ENCODE results near the gene CSGALNACT2. TPM values are rescaled to one million over a fixed set of nuclear protein-coding genes. Genes with fewer than 3 reads are reported as not detected.

Gene CSGALNACT2
- total RNA-seq, 1 experiment from 2014 or later, result 1.2 TPM

DNA sequence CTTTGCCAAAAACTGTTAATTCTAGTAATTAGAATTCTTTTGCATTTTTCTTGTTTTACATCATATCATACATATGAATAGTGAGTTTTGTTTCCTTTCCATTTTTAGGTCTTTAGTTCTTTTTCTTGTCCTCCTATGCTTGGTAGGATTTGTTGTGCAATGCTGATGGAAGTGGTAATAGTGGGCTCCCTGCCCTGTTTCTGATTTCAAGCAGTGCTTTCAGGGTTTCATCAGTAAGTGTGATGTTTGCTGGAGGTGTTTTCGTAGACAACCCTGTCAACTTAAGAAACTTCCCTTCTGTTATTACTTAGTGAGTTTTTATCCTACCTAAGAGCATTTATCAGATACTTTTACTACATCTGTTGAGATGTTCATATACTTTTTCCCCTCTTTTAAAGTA, 50.5 kb downstream of the CSGALNACT2 start:
- H3K4me3 ChIP-seq (ENCODE audit: insufficient read depth, low read depth, low read length), result no peak overlapping the region
- no peak for DNase-seq

GRCh38 chr10:43190289-43190688, 52.0 kb downstream of the CSGALNACT2 start:
- H3K4me3 ChIP-seq (ENCODE audit: insufficient read depth, low read depth, low read length), result no peak overlapping the region
- peaks cover 1% of the 10 kb centered on the region; the same call in 1 of the 2 replicates for H3K36me3 ChIP-seq (replicated peaks; ENCODE audit: control insufficient read depth, insufficient read depth, low read length)
- no peak for DNase-seq
- no peaks in the 10 kb centered on the region for H3K27me3 ChIP-seq (ENCODE audit: control insufficient read depth, insufficient read depth, low read length)

More for the DNA sequence above, 50.5 kb downstream of the CSGALNACT2 start:
- Histone ChIP-seq H3K36me3 (replicated peaks; ENCODE audit: control insufficient read depth, insufficient read depth, low read length) (no peaks in the 10 kb centered on the region), H3K27me3 (ENCODE audit: control insufficient read depth, insufficient read depth, low read length) (no peaks in the 10 kb centered on the region)

DNA sequence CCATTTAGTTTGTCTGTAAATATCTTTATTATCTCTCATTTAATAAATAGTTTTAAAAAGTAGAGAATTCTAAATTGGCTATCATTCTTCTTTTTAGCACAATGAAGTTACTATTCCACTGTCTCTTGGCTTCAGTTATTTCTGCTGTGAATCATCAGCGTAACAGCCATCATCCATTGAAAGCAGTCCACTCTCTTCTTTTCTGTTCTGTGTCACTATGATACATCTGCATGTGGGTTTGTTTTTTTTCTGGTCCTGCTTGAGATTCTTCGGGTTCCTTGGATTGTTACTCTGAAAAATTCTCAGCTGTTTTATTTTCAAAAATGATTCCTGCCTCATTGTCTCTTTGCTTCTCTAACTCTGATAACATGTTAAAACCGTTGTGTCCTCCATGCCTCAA, 52.5 kb downstream of the CSGALNACT2 start:
- no peak for DNase-seq
- H3K36me3 ChIP-seq (replicated peaks; ENCODE audit: control insufficient read depth, insufficient read depth, low read length), result peaks cover 1% of the 10 kb centered on the region; the same call in 1 of the 2 replicates
- no peaks in the 10 kb centered on the region for H3K27me3 ChIP-seq (ENCODE audit: control insufficient read depth, insufficient read depth, low read length)

DNA sequence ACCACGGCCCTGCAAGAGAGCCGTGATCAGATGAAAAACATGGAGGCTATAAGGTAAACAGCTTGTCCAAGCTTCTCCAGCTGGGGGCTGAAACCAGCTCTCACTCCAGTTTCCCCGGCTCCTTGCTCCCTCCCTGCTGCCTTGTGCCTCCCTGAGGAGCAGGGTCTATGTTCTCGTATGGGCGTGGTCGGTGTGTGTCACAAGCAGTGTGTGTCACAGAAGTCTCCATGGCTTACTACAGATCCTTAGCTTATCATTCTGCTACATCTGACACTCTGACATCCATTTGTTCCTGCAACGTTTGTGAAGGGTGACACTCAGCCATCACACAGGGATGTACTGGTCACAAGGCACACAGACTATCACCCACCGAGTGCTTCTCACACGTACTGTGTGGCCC, 54.6 kb downstream of the CSGALNACT2 start:
- no peak overlapping the region for H3K4me3 ChIP-seq (ENCODE audit: insufficient read depth, low read depth, low read length)
- H3K36me3 ChIP-seq (replicated peaks; ENCODE audit: control insufficient read depth, insufficient read depth, low read length), result peaks cover 13% of the 10 kb centered on the region
- peak; percentile 39 for DNase-seq
- H3K27me3 ChIP-seq (ENCODE audit: control insufficient read depth, insufficient read depth, low read length), result no peaks in the 10 kb centered on the region

More for the DNA sequence above, 52.5 kb downstream of the CSGALNACT2 start:
- no peak overlapping the region for H3K4me3 ChIP-seq (ENCODE audit: insufficient read depth, low read depth, low read length)

DNA sequence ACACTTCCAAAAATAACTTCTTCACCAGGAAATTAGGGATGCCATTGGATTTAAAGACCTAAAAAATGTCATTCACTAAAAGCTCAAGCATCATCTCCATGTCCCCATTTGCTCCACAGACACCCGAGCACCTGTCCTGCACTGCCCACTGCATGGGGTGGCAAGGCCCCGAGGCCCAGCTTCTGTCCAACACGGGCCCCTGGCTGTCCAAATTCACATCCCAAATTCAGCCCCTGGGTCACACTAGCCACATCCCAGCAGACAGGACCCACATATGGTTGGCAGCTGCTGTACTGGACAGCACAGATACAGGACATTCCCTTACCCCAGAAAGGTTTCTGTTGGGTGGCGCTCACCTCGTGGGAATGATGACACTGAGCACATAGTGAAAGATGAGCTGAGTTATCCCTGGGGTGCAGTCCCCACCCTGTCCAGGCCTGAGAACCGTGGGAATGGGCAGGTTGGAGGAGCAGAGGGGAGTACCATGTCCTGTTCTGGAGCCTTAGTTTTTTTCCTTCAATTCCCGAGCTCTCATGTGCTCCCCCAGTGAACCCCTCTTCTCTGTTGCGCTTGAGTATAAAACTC, 55.3 kb downstream of the CSGALNACT2 start:
- no peak overlapping the region for H3K4me3 ChIP-seq (ENCODE audit: insufficient read depth, low read depth, low read length)
- H3K36me3 ChIP-seq (replicated peaks; ENCODE audit: control insufficient read depth, insufficient read depth, low read length), result peaks cover 17% of the 10 kb centered on the region
- DNase-seq, result peak; percentile 19
- H3K27me3 ChIP-seq (ENCODE audit: control insufficient read depth, insufficient read depth, low read length), result no peaks in the 10 kb centered on the region

- Histone ChIP-seq H3K27me3 (ENCODE audit: control insufficient read depth, insufficient read depth, low read length) (no peaks in the 10 kb centered on the region), H3K36me3 (replicated peaks; ENCODE audit: control insufficient read depth, insufficient read depth, low read length) (peaks cover 21% of the 10 kb centered on the region), H3K4me3 (ENCODE audit: insufficient read depth, low read depth, low read length) (no peak overlapping the region)
- DNase-seq, result peak; percentile 42
Measured at GRCh38 chr10:43194266-43194665, 56.0 kb downstream of the CSGALNACT2 start.

DNA sequence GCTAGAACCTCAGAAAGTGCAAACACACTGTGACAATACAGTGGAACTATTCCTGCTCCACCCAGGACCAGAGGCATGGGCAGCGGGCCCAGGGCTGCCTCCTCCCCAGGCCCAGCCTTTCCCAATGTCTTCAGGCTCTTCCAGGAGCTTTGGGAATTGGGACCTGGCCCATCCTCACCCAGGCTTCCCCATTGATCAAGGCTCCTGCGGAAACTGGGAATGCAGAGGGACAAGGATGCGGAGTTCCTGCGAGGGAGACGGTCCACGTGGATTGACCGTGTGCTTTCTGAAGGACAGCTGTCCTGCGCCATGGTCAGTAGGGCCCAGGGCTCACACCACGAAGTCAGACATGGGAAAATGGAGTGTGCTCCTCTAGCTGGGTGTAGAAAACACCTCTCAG, 56.6 kb downstream of the CSGALNACT2 start:
- peak; percentile 36 for DNase-seq
- H3K27me3 ChIP-seq (ENCODE audit: control insufficient read depth, insufficient read depth, low read length), result no peaks in the 10 kb centered on the region

DNA sequence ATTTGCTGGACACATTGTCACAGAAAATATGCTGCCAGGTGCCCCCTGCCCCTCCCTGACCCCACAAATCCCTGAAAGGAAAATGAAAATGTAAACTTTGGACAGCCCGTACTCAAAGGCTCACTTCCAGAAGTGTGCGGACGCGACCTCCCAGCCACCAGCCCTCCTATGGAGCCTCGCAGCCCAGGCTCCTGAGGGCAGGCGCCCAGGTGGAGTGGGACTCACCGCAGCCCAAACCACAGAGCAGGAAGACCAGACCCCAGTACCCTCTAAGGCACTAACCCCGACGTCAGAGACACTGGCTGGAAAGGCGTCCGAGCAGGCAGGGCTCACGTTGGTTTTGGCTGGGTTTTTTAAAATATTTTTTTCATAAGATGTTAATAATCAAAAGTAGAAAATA, 57.3 kb downstream of the CSGALNACT2 start:
- Histone ChIP-seq H3K27me3 (ENCODE audit: control insufficient read depth, insufficient read depth, low read length) (no peaks in the 10 kb centered on the region), H3K36me3 (replicated peaks; ENCODE audit: control insufficient read depth, insufficient read depth, low read length) (peaks cover 33% of the 10 kb centered on the region), H3K4me3 (ENCODE audit: insufficient read depth, low read depth, low read length) (no peak overlapping the region)
- DNase-seq, result peak; percentile 26

More for the DNA sequence above, 56.6 kb downstream of the CSGALNACT2 start:
- Histone ChIP-seq H3K4me3 (ENCODE audit: insufficient read depth, low read depth, low read length) (no peak overlapping the region), H3K36me3 (replicated peaks; ENCODE audit: control insufficient read depth, insufficient read depth, low read length) (peaks cover 27% of the 10 kb centered on the region)

GRCh38 chr10:43196131-43196980, 58.1 kb downstream of the CSGALNACT2 start:
- peak; percentile 40 for DNase-seq
- peaks cover 38% of the 10 kb centered on the region for H3K36me3 ChIP-seq (replicated peaks; ENCODE audit: control insufficient read depth, insufficient read depth, low read length)
- H3K4me3 ChIP-seq (ENCODE audit: insufficient read depth, low read depth, low read length), result no peak overlapping the region
- H3K27me3 ChIP-seq (ENCODE audit: control insufficient read depth, insufficient read depth, low read length), result no peaks in the 10 kb centered on the region

DNA sequence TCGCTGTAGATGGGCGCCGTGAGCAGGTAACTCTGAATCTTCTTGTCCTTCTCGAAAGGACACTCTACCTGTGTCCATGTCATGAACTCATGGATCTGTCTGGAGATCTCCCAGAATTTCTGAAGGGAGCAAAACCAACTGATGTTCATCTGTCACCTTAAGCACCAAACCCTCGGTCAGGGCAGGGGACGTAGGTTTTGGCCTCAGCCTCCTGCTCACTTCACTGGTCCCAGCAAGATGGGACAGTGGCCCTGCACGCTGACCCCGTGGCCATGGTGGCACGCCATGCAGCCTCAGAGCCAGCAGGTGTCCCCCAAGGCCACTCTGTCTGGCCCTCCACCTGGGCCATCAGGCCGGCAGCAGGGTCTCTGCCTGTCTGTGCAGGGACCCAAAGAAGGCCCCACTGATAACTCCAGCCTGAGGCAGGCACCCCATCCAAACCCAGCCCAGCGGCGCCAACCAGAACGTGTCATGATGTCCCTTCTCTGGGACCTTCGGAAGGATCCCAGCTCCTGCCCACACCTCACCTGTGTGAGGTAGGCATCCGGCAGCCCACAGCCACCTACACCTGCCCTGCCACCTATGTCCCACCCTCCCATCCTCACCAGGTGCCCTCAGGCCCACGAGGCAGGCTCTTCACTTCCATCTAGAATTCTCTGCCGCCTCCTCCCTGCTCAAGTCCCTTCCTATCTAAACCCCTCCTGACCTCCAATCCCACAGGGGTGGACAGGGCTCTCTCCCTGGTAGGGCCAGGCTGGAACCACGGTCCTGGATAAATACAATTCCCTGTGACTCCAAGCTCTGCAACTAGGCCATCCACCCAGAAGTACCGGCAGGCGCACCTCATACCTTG, 59.0 kb downstream of the CSGALNACT2 start:
- no peaks in the 10 kb centered on the region for H3K27me3 ChIP-seq (ENCODE audit: control insufficient read depth, insufficient read depth, low read length)
- DNase-seq, result peak; percentile 56
- peaks cover 38% of the 10 kb centered on the region for H3K36me3 ChIP-seq (replicated peaks; ENCODE audit: control insufficient read depth, insufficient read depth, low read length)
- no peak overlapping the region for H3K4me3 ChIP-seq (ENCODE audit: insufficient read depth, low read depth, low read length)

DNA sequence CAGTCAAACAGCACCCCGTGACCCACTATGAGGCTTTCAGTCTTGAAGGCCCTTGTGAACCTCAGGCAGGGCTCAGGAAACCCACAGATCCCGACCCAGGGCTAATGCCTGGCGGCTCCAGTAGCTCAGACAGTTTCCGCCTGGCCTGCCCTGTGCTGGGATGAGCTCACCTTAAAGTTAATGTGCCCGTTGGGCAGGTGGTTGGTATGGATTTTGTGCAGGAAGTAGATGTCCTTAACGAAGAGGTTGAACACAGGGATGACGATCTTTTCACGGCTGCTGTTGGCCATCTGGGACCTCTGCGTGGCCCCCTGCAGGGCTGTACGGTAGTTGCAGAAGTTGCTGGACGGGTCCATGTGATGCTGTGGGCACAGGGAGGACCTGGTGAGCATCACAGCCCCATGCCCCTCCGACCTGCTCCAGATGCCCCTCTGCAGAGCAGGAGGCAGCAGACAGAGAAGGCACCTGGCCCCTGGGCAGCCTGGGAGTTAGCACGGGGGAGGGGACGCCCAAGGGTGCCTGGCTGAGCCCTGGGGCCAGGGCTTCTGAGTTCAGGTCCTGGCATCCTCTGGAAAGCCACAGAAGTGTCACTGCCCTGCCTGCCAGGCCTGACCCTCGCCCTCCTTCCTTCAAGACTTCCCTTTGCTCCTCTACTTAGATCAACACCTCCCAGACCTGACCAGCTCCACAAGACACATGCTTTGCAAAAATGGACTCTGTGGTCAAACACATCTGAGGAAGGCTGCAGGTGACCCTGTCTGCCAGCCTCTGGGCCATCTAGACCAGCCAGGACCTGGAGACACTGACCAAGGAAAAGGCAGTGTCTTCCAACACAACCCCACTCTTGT, 59.8 kb downstream of the CSGALNACT2 start:
- DNase-seq, result peak; percentile 79
- Histone ChIP-seq H3K36me3 (replicated peaks; ENCODE audit: control insufficient read depth, insufficient read depth, low read length) (peaks cover 38% of the 10 kb centered on the region), H3K27me3 (ENCODE audit: control insufficient read depth, insufficient read depth, low read length) (no peaks in the 10 kb centered on the region), H3K4me3 (ENCODE audit: insufficient read depth, low read depth, low read length) (no peak overlapping the region)

- Histone ChIP-seq H3K4me3 (ENCODE audit: insufficient read depth, low read depth, low read length) (no peak overlapping the region), H3K27me3 (ENCODE audit: control insufficient read depth, insufficient read depth, low read length) (no peaks in the 10 kb centered on the region), H3K36me3 (replicated peaks; ENCODE audit: control insufficient read depth, insufficient read depth, low read length) (peaks cover 38% of the 10 kb centered on the region)
- DNase-seq, result peak; percentile 19
Measured at GRCh38 chr10:43198682-43199005, 60.4 kb downstream of the CSGALNACT2 start.

GRCh38 chr10:43199088-43199683, 60.9 kb downstream of the CSGALNACT2 start:
- DNase-seq, result no peak
- Histone ChIP-seq H3K27me3 (ENCODE audit: control insufficient read depth, insufficient read depth, low read length) (no peaks in the 10 kb centered on the region), H3K4me3 (ENCODE audit: insufficient read depth, low read depth, low read length) (no peak overlapping the region), H3K36me3 (replicated peaks; ENCODE audit: control insufficient read depth, insufficient read depth, low read length) (peaks cover 38% of the 10 kb centered on the region)
